ENCODE results near the gene MEIOB.

- TF ChIP-seq, protein P1, sequence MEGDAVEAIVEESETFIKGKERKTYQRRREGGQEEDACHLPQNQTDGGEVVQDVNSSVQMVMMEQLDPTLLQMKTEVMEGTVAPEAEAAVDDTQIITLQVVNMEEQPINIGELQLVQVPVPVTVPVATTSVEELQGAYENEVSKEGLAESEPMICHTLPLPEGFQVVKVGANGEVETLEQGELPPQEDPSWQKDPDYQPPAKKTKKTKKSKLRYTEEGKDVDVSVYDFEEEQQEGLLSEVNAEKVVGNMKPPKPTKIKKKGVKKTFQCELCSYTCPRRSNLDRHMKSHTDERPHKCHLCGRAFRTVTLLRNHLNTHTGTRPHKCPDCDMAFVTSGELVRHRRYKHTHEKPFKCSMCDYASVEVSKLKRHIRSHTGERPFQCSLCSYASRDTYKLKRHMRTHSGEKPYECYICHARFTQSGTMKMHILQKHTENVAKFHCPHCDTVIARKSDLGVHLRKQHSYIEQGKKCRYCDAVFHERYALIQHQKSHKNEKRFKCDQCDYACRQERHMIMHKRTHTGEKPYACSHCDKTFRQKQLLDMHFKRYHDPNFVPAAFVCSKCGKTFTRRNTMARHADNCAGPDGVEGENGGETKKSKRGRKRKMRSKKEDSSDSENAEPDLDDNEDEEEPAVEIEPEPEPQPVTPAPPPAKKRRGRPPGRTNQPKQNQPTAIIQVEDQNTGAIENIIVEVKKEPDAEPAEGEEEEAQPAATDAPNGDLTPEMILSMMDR (IDR thresholded peaks at IDR 0.05 in 8 of 11, conservative IDR thresholded peaks at IDR 0.05 in 3 of 11), result no peak
- TF ChIP-seq POLR2AphosphoS5 (IDR thresholded peaks at IDR 0.05), result no peak
These were observed 63.3 kb downstream of the MEIOB start for GRCh38 chr16:1808691-1809090.
